ENCODE results near the gene GALNT11.

Gene GALNT11

DNA sequence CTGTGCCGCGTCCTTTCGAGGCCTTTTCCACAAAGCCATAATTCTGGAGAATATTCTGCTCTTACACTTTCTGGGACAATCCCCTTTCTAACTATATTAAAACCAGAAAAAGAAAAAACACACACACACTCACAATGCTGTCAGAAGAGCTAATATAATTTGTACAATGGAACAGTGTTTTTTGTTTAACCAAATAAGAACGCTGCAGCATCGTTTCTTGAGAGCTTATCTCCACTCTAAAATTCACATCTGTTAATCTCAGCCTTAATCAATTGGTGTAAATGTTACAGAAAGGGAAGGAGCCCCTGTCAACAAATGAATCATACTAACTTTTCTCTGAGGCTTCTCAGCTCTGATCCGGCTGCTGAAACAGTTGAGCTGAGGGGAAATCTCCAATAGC, 123.9 kb downstream of the GALNT11 start:
- TF ChIP-seq, protein P1, sequence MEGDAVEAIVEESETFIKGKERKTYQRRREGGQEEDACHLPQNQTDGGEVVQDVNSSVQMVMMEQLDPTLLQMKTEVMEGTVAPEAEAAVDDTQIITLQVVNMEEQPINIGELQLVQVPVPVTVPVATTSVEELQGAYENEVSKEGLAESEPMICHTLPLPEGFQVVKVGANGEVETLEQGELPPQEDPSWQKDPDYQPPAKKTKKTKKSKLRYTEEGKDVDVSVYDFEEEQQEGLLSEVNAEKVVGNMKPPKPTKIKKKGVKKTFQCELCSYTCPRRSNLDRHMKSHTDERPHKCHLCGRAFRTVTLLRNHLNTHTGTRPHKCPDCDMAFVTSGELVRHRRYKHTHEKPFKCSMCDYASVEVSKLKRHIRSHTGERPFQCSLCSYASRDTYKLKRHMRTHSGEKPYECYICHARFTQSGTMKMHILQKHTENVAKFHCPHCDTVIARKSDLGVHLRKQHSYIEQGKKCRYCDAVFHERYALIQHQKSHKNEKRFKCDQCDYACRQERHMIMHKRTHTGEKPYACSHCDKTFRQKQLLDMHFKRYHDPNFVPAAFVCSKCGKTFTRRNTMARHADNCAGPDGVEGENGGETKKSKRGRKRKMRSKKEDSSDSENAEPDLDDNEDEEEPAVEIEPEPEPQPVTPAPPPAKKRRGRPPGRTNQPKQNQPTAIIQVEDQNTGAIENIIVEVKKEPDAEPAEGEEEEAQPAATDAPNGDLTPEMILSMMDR (IDR thresholded peaks at IDR 0.05), result no peak

- TF ChIP-seq, protein P1 (IDR thresholded peaks at IDR 0.05), result no peak
Observed at GRCh38 chr7:152152267-152152666, 126.8 kb downstream of the GALNT11 start.

GRCh38 chr7:152158801-152159587, 133.5 kb downstream of the GALNT11 start:
- TF ChIP-seq, protein P1 (IDR thresholded peaks at IDR 0.05), result no peak

GRCh38 chr7:152161171-152161570, 135.7 kb downstream of the GALNT11 start:
- TF ChIP-seq, protein P1 (IDR thresholded peaks at IDR 0.05), result no peak

DNA sequence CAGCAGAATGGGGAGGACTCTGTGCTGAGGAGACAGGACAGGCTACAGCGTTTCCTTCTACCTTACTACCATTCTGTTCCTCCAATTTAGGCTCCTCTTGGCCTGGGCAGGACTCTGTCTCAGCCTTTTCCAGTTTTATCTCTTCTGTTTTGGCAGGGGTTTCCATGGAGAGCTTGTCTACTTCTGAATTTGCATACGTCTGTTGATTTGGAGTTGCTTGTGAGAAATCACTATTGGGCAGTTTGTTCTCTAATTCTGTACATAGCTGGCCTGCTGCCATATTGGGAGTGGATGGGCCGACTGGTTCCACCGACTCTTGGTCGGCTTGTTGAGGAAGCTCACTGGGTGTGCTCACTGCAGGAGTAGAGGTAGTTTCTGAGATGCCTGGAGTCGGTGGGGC, 136.8 kb downstream of the GALNT11 start:
- TF ChIP-seq, protein P1 (IDR thresholded peaks at IDR 0.05), result no peak

All from LNCAP (cell line).